Measurements from ENCODE around the gene CCNI.
"Not testable (repeated sequence)": the region's sequence is repeated elsewhere in the genome, so short reads cannot be mapped to it uniquely, and the experiment has no call there.

CCNI gene

DNA sequence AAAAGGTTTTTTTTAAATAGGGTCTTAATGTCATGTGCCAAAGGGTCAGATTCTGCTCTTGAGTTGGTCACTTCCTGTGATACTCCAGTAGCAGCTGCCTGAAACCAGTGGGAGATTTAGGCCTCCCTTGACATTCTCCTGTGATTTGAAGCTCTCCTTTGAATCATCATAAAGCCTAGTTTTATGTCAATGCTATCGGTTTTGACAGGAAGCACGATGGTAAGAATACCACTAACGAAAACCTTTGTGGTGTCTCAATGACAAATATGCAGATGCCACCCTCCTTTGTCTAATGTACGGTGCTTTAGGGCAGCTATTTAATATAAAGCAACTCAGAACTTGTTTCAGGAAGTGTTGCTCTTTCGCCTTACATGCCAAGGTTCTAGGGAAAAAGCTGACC is 44.2 kb downstream of the CCNI start:
- no peaks in the 10 kb centered on the region for H3K36me3 ChIP-seq (replicated peaks; ENCODE audit: insufficient read depth, low read length)
- H3K9me2 ChIP-seq (replicated peaks; ENCODE audit: insufficient read depth, low read length) = no peaks in the 10 kb centered on the region
- no peaks in the 10 kb centered on the region for H3K79me2 ChIP-seq (ENCODE audit: low read length)
- no peak overlapping the region for H3K4me3 ChIP-seq (ENCODE audit: low read length)
- no peak for DNase-seq
- no peaks in the 10 kb centered on the region for H3K9me3 ChIP-seq (replicated peaks; ENCODE audit: insufficient read depth, low read length)
- H2AFZ ChIP-seq (ENCODE audit: low read length) = no peak overlapping the region
- H3K9ac ChIP-seq (ENCODE audit: low read length) = no peak overlapping the region
- TF ChIP-seq, protein P1, sequence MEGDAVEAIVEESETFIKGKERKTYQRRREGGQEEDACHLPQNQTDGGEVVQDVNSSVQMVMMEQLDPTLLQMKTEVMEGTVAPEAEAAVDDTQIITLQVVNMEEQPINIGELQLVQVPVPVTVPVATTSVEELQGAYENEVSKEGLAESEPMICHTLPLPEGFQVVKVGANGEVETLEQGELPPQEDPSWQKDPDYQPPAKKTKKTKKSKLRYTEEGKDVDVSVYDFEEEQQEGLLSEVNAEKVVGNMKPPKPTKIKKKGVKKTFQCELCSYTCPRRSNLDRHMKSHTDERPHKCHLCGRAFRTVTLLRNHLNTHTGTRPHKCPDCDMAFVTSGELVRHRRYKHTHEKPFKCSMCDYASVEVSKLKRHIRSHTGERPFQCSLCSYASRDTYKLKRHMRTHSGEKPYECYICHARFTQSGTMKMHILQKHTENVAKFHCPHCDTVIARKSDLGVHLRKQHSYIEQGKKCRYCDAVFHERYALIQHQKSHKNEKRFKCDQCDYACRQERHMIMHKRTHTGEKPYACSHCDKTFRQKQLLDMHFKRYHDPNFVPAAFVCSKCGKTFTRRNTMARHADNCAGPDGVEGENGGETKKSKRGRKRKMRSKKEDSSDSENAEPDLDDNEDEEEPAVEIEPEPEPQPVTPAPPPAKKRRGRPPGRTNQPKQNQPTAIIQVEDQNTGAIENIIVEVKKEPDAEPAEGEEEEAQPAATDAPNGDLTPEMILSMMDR (IDR thresholded peaks at IDR 0.05; ENCODE audit: low read length) = no peak
- TF ChIP-seq EZH2phosphoT487 (IDR thresholded peaks at IDR 0.05; ENCODE audit: low read length) = no peak
- H3K4me1 ChIP-seq (ENCODE audit: low read length) = no peaks in the 10 kb centered on the region
- no peaks in the 10 kb centered on the region for H3F3A ChIP-seq (ENCODE audit: insufficient read depth, low read length)
- no peaks in the 10 kb centered on the region for H3K27me3 ChIP-seq (replicated peaks; ENCODE audit: insufficient read depth, low read length)
- H3K27ac ChIP-seq (ENCODE audit: low read length) = no peak overlapping the region
- no peak overlapping the region for H3K4me2 ChIP-seq (ENCODE audit: low read depth, low read length)
- H4K20me1 ChIP-seq (ENCODE audit: insufficient read depth, low read length) = no peaks in the 10 kb centered on the region

DNA sequence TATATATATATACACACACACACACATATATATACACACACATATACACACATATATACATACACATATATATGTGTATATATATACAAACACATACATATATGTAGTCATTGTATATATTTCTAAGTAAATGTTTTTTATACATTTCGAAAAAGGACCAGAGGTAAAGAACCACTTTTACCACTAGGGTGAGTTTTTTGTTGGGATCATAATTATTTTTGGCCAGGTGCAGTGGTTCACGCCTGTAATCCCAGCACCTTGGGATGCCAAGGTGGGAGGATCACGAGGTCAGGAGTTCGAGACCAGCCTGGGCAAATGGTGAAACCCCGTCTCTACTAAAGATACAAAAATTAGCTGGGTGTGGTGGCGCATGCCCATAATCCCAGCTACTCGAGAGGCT is 46.0 kb downstream of the CCNI start:
- not testable (repeated sequence) for H3K9me3 ChIP-seq (replicated peaks; ENCODE audit: insufficient read depth, low read length); H3K4me1 ChIP-seq (ENCODE audit: low read length); H3K79me2 ChIP-seq (ENCODE audit: low read length); DNase-seq; H3K4me3 ChIP-seq (ENCODE audit: low read length); H3K4me2 ChIP-seq (ENCODE audit: low read depth, low read length); H3K36me3 ChIP-seq (replicated peaks; ENCODE audit: insufficient read depth, low read length); H2AFZ ChIP-seq (ENCODE audit: low read length); H3K9me2 ChIP-seq (replicated peaks; ENCODE audit: insufficient read depth, low read length); H3K27me3 ChIP-seq (replicated peaks; ENCODE audit: insufficient read depth, low read length); H4K20me1 ChIP-seq (ENCODE audit: insufficient read depth, low read length); H3K9ac ChIP-seq (ENCODE audit: low read length); H3K27ac ChIP-seq (ENCODE audit: low read length); H3F3A ChIP-seq (ENCODE audit: insufficient read depth, low read length)

DNA sequence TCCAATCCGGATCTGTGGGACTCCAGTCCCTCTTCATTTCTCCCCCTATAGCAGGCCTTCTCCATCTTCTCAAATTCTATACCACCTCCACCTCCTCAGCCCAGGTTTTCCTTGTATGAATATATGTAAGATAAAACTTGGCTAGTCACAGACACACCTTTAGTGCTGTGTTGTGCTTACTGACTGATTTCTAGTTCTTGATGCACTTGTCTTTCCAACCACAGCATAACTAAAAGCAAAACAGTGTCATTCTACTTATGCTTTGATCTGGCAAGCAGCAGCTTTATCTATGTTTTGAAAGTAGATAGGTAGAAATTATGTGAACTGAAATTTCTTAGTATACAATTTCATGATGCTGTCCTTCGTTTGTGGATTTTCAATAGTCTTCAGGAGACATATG is 47.5 kb downstream of the CCNI start:
- no peak overlapping the region for H3K4me2 ChIP-seq (ENCODE audit: low read depth, low read length)
- H2AFZ ChIP-seq (ENCODE audit: low read length) = no peak overlapping the region
- H3K79me2 ChIP-seq (ENCODE audit: low read length) = no peaks in the 10 kb centered on the region
- no peak overlapping the region for H3K27ac ChIP-seq (ENCODE audit: low read length)
- H3K4me3 ChIP-seq (ENCODE audit: low read length) = no peak overlapping the region
- DNase-seq = no peak
- H3K9me2 ChIP-seq (replicated peaks; ENCODE audit: insufficient read depth, low read length) = no peaks in the 10 kb centered on the region
- no peak overlapping the region for H3K9ac ChIP-seq (ENCODE audit: low read length)
- no peaks in the 10 kb centered on the region for H3K4me1 ChIP-seq (ENCODE audit: low read length)
- H3K36me3 ChIP-seq (replicated peaks; ENCODE audit: insufficient read depth, low read length) = no peaks in the 10 kb centered on the region
- TF ChIP-seq EZH2 (optimal IDR thresholded peaks at IDR 0.05; ENCODE audit: low read depth, low read length) (no peak), EZH2phosphoT487 (IDR thresholded peaks at IDR 0.05; ENCODE audit: low read length) (no peak)
- TF ChIP-seq, protein P1 (IDR thresholded peaks at IDR 0.05; ENCODE audit: low read length) = no peak
- H4K20me1 ChIP-seq (ENCODE audit: insufficient read depth, low read length) = no peaks in the 10 kb centered on the region
- no peaks in the 10 kb centered on the region for H3K9me3 ChIP-seq (replicated peaks; ENCODE audit: insufficient read depth, low read length)
- H3F3A ChIP-seq (ENCODE audit: insufficient read depth, low read length) = no peaks in the 10 kb centered on the region
- no peaks in the 10 kb centered on the region for H3K27me3 ChIP-seq (replicated peaks; ENCODE audit: insufficient read depth, low read length)

DNA sequence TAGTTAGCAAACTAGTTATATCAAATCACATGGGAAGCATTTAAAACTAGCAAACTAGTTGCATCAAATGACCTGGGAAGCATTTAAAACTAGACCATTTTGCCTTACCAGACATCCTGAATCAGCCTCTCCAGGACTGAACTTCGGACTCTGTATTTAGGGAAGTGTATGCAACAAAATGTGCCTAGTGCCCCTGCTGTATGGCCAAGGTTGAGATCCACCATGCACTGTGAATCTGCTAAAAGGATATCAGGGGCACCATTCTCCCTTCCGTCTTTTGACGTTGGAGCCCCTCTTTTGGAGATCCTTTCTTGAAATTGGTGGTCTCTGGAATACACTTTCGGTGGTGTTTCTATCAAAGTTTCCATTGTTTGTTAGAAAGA is 49.5 kb downstream of the CCNI start:
- Histone ChIP-seq H3K4me1 (ENCODE audit: low read length) (no peaks in the 10 kb centered on the region), H3K36me3 (replicated peaks; ENCODE audit: insufficient read depth, low read length) (no peaks in the 10 kb centered on the region), H3K27me3 (replicated peaks; ENCODE audit: insufficient read depth, low read length) (no peaks in the 10 kb centered on the region), H3K27ac (ENCODE audit: low read length) (no peak overlapping the region), H3K9ac (ENCODE audit: low read length) (no peak overlapping the region), H4K20me1 (ENCODE audit: insufficient read depth, low read length) (no peaks in the 10 kb centered on the region), H3K79me2 (ENCODE audit: low read length) (no peaks in the 10 kb centered on the region), H3K4me2 (ENCODE audit: low read depth, low read length) (no peak overlapping the region), H3K4me3 (ENCODE audit: low read length) (no peak overlapping the region), H3F3A (ENCODE audit: insufficient read depth, low read length) (no peaks in the 10 kb centered on the region), H3K9me2 (replicated peaks; ENCODE audit: insufficient read depth, low read length) (no peaks in the 10 kb centered on the region), H3K9me3 (replicated peaks; ENCODE audit: insufficient read depth, low read length) (no peaks in the 10 kb centered on the region), H2AFZ (ENCODE audit: low read length) (no peak overlapping the region)
- TF ChIP-seq, protein P1 (IDR thresholded peaks at IDR 0.05; ENCODE audit: low read length) = no peak
- no peak for TF ChIP-seq EZH2 (optimal IDR thresholded peaks at IDR 0.05; ENCODE audit: low read depth, low read length)
- no peak for TF ChIP-seq EZH2phosphoT487 (IDR thresholded peaks at IDR 0.05; ENCODE audit: low read length)
- no peak for DNase-seq

Data from MM.1S (cell line).